Measurements from ENCODE around the gene SCN11A. TPM values are rescaled to one million over a fixed set of nuclear protein-coding genes. Genes with fewer than 3 reads are reported as not detected.

Gene SCN11A
- total RNA-seq, 1 donor from 2014 or later = 1.9 TPM

DNA sequence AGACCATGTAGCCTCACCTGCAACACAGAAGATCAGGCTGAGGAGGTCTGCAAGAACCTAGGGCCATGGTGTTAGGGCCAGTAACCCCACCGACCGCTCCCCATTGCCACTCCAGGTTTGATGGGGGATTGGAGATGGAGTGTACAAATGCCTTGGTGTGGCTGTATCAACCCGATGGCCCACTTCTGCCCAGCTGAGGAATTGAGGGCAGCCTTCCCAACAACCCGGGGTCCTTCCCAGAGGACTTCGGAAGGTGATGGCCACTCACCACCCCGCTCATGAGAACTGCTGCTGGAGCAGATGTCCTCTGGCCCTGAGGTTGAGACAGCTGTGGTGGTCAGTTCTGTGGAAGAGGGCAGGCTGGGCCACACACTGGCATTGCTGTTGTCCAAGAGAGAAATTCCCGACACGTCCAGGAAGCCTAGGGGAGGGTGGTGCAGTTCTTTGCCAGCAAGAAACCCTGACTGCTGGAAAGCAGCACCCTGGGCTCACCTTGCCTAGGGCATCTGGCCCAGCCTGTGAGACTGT is 46.8 kb upstream of the SCN11A start:
- TF ChIP-seq, protein P1, sequence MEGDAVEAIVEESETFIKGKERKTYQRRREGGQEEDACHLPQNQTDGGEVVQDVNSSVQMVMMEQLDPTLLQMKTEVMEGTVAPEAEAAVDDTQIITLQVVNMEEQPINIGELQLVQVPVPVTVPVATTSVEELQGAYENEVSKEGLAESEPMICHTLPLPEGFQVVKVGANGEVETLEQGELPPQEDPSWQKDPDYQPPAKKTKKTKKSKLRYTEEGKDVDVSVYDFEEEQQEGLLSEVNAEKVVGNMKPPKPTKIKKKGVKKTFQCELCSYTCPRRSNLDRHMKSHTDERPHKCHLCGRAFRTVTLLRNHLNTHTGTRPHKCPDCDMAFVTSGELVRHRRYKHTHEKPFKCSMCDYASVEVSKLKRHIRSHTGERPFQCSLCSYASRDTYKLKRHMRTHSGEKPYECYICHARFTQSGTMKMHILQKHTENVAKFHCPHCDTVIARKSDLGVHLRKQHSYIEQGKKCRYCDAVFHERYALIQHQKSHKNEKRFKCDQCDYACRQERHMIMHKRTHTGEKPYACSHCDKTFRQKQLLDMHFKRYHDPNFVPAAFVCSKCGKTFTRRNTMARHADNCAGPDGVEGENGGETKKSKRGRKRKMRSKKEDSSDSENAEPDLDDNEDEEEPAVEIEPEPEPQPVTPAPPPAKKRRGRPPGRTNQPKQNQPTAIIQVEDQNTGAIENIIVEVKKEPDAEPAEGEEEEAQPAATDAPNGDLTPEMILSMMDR (IDR thresholded peaks at IDR 0.05; ENCODE audit: unreplicated experiment) = no peak
- H3K36me3 Mint-ChIP-seq = peaks cover 19% of the 10 kb centered on the region

DNA sequence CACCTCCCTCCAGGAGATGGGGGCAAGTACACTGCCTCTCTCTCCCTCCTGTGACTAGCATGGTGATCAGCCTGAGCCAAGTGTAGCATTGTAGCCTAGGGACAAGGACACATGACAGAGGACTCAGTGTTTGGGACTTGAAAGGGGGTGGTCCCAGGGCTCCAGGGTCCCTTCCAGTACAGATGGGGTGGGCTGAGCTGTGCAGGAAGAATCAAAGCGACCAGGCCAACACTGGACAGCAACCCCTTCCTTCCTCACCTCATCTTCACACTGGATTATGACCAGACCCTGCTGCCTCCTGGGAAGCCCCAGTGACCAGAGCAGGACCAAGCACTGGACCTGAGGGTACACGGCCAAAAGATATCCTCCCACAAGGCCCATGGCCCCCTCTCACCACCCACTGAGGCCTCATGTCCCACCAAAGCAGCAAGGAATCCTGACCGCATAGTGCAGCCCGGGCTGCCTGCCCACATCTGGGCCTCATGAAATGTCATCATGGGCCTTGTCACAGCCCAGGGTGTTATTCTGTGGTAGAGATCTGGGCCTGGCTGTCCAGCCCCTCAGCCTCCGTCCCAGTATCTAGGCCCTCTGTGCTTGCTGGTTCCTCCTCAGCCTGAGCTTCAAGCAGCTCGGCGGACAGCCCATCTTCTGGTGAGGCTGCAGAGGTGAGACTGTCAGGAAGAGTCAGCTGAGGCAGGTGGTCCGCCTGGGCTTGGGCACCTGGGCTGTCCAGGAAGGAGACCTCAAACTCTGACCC is 46.1 kb upstream of the SCN11A start:
- H3K4me3 Mint-ChIP-seq = no peak overlapping the region
- H3K9me3 Mint-ChIP-seq = no peaks in the 10 kb centered on the region
- peaks cover 7% of the 10 kb centered on the region for H3K4me1 Mint-ChIP-seq
- TF ChIP-seq, protein P1 (IDR thresholded peaks at IDR 0.05; ENCODE audit: unreplicated experiment) = no peak
- no peak for DNase-seq (ENCODE audit: low spot score in 2 of 2, unreplicated experiment in 2 of 2)
- no peaks in the 10 kb centered on the region for H3K27me3 Mint-ChIP-seq (ENCODE audit: low read depth)
- H3K36me3 Mint-ChIP-seq = peaks cover 20% of the 10 kb centered on the region
- no peak overlapping the region for H3K27ac Mint-ChIP-seq

More for the DNA sequence above, 46.8 kb upstream of the SCN11A start:
- Mint-ChIP-seq H3K27ac (no peak overlapping the region), H3K9me3 (no peaks in the 10 kb centered on the region), H3K4me3 (no peak overlapping the region), H3K27me3 (ENCODE audit: low read depth) (no peaks in the 10 kb centered on the region), H3K4me1 (peaks cover 7% of the 10 kb centered on the region)
- no peak for DNase-seq (ENCODE audit: low spot score in 2 of 2, unreplicated experiment in 2 of 2)

DNA sequence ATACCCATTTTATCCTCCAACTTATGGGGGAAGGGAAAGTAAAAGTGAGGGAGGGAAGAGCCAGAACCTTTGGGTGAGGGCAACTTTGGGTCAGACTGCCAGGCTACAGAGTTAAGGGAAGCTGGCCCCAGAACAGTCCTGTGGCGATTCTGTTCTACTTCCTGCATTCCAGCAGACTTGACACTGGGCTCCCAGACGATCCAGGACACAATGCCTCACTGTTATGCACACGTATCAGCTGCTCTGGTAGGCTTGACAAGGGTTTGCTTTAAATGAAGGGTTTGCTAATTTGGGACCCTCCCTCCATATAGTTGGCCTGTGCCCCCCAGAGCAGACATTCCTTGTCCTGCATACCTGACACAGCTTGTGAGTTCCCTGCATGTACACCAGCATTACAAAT is 45.0 kb upstream of the SCN11A start:
- Mint-ChIP-seq H3K9me3 (no peaks in the 10 kb centered on the region), H3K4me1 (peaks cover 7% of the 10 kb centered on the region), H3K27me3 (ENCODE audit: low read depth) (no peaks in the 10 kb centered on the region), H3K36me3 (peaks cover 26% of the 10 kb centered on the region), H3K27ac (peak overlapping the region; percentile 85), H3K4me3 (no peak overlapping the region)
- TF ChIP-seq, protein P1 (IDR thresholded peaks at IDR 0.05; ENCODE audit: unreplicated experiment) = no peak
- no peak for DNase-seq (ENCODE audit: low spot score in 2 of 2, unreplicated experiment in 2 of 2)

DNA sequence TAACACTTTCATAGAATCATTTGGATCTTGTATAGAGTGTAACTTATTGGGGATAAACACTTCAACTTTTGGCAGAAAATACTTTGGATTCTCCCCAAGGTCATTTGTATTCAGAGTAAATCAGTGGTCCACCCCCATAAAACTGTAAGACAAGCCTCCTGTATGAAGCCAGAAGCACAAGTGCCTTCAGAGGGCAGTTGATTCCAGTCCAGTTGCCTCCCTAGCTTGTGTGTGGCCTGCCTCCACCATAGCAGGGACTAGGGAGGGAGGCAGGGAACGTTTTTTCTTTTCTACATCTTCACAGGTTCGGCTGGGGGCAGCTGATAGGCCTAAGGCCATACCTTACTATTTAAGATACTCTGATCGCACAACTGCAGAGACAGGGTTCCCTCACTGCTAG is 44.0 kb upstream of the SCN11A start:
- Mint-ChIP-seq H3K4me1 (peaks cover 7% of the 10 kb centered on the region), H3K27me3 (ENCODE audit: low read depth) (no peaks in the 10 kb centered on the region), H3K9me3 (no peaks in the 10 kb centered on the region), H3K4me3 (no peak overlapping the region), H3K36me3 (peaks cover 26% of the 10 kb centered on the region), H3K27ac (no peak overlapping the region)
- TF ChIP-seq, protein P1 (IDR thresholded peaks at IDR 0.05; ENCODE audit: unreplicated experiment) = no peak
- DNase-seq (ENCODE audit: low spot score in 2 of 2, unreplicated experiment in 2 of 2) = no peak

DNA sequence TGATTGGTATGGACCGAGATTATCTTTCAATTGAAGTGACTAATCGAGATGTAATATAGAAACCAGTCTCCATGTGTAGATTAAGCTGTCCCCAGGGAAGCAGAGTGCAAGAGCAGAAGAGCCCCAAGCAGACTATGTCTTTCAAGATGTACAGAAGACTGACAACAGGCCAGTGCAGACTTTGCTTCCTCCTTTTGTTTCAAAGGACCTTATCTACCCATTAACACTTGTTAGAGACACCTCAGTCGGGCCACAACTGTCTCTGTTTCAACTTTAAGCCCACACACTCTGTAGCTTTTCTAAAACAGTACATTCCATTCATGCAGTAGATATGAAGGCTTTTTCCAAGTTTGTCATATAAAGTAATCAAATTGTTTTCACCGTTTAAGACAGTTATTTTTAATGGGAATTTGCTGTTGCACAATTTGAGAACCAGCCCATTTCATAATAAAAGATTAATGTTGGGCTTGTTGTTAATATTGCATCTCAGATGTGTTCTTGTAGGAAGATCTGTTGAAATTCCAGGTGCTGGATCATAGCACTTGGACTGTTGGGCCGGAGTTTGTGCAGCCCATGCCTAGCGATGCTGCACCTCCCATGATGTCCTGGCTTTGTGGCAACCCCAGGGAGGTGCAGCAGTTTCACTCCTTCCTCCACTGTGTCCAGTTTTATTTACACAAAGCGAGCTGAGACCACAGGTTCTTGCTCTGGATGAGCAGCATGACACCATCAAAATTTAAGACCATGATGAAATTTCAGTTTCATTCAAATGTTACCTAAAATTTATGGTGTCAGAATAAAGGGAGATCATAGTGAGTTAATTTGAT is 43.3 kb upstream of the SCN11A start:
- no peak overlapping the region for H3K27ac Mint-ChIP-seq
- no peaks in the 10 kb centered on the region for H3K9me3 Mint-ChIP-seq
- no peaks in the 10 kb centered on the region for H3K27me3 Mint-ChIP-seq (ENCODE audit: low read depth)
- no peak for DNase-seq (ENCODE audit: low spot score in 2 of 2, unreplicated experiment in 2 of 2)
- H3K36me3 Mint-ChIP-seq = peaks cover 31% of the 10 kb centered on the region
- peaks cover 7% of the 10 kb centered on the region for H3K4me1 Mint-ChIP-seq
- no peak overlapping the region for H3K4me3 Mint-ChIP-seq
- TF ChIP-seq, protein P1 (IDR thresholded peaks at IDR 0.05; ENCODE audit: unreplicated experiment) = no peak
